Esophagus muscularis mucosa (tissue), 4 donors: Measurements from ENCODE around the gene FAM193A.

ENCODE experiments used
- EP300 ChIP-seq: sonication (generic); formaldehyde crosslinking; IDR thresholded peaks from one replicate; pipeline ENCODE4 v1.6.1; 2017; ENCODE audit warnings: antibody characterized with exemption
- POLR2A ChIP-seq: fragments of 450-650 bp; IDR thresholded peaks from one replicate; pipeline ENCODE4 v1.6.1; 2017; ENCODE audit warnings: antibody characterized with exemption, moderate library complexity, mild to moderate bottlenecking, low read depth
- TF ChIP-seq, protein P1 (sequence below), 3 experiments: fragments of 200-600 bp in 2 of 3; fragments of 450-650 bp in 1 of 3; sonication (generic) in 2 of 3; IDR thresholded peaks; one replicate each; pipeline ENCODE4 v1.5.1; 2017 to 2019; ENCODE audit warnings: antibody characterized with exemption in 3 of 3, mild to moderate bottlenecking in 2 of 3, moderate library complexity in 1 of 3

DNA sequence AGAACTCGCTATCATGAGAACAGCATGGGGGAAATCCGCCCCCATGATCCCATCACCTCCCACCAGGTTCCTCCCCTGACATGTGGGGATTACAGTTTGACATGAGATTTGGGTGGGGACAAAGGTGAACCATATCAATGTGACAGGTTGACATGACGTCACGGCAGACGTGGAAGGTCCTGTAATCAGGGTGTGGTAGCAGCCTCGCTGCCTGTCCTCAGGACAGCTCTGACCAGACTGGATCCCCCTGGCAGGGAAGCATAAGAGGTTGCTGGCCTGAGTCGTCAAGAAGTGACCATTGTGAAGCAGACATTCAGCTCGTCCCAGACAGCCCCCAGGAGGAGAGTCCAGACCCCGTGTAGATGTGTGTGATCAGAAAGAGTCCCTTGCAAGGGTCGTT is 115.1 kb downstream of the FAM193A start:
- TF ChIP-seq, protein P1, sequence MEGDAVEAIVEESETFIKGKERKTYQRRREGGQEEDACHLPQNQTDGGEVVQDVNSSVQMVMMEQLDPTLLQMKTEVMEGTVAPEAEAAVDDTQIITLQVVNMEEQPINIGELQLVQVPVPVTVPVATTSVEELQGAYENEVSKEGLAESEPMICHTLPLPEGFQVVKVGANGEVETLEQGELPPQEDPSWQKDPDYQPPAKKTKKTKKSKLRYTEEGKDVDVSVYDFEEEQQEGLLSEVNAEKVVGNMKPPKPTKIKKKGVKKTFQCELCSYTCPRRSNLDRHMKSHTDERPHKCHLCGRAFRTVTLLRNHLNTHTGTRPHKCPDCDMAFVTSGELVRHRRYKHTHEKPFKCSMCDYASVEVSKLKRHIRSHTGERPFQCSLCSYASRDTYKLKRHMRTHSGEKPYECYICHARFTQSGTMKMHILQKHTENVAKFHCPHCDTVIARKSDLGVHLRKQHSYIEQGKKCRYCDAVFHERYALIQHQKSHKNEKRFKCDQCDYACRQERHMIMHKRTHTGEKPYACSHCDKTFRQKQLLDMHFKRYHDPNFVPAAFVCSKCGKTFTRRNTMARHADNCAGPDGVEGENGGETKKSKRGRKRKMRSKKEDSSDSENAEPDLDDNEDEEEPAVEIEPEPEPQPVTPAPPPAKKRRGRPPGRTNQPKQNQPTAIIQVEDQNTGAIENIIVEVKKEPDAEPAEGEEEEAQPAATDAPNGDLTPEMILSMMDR (IDR thresholded peaks at IDR 0.05), result no peak
- no peak for TF ChIP-seq POLR2A
- TF ChIP-seq EP300, result no peak
